ENCODE data around the gene NTM. TPM values are rescaled to one million over a fixed set of nuclear protein-coding genes. Genes with fewer than 3 reads are reported as not detected.

Gene NTM
- total RNA-seq, 1 donor = not detected

- DNase-seq (ENCODE audit: low read depth in 2 of 3, low spot score in 2 of 3) = no peak
Measured at GRCh38 chr11:131695889-131696429, 325.5 kb downstream of the NTM start.

DNA sequence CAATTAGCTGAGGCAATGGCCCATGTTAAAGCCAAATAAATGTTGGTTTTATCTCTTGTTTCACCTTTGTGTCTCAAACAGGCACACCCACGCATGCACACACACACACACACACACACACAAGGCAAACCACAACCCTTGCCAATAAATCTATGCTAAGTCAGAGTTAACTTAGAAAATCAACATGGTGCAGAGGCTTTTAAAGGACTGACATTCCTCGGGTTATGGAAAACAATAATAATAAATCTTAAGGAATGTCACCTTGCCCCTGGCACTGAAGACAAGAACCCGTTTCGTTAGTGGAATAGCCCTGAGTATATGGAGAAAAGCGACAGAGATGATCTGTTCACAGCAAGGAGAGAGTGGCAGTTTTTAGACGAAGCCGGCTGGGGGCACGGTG, 326.3 kb downstream of the NTM start:
- DNase-seq (ENCODE audit: low read depth in 2 of 3, low spot score in 2 of 3) = no peak

GRCh38 chr11:131703311-131703710, 332.9 kb downstream of the NTM start:
- no peak for DNase-seq (ENCODE audit: low read depth in 2 of 3, low spot score in 2 of 3)

- no peak for DNase-seq (ENCODE audit: low read depth in 2 of 3, low spot score in 2 of 3)
Measured at GRCh38 chr11:131704682-131705081, 334.3 kb downstream of the NTM start.

GRCh38 chr11:131710511-131710910, 340.1 kb downstream of the NTM start:
- no peak for DNase-seq (ENCODE audit: low read depth in 2 of 3, low spot score in 2 of 3)

GRCh38 chr11:131712897-131713296, 342.5 kb downstream of the NTM start:
- no peak for DNase-seq (ENCODE audit: low read depth in 2 of 3, low spot score in 2 of 3)

DNA sequence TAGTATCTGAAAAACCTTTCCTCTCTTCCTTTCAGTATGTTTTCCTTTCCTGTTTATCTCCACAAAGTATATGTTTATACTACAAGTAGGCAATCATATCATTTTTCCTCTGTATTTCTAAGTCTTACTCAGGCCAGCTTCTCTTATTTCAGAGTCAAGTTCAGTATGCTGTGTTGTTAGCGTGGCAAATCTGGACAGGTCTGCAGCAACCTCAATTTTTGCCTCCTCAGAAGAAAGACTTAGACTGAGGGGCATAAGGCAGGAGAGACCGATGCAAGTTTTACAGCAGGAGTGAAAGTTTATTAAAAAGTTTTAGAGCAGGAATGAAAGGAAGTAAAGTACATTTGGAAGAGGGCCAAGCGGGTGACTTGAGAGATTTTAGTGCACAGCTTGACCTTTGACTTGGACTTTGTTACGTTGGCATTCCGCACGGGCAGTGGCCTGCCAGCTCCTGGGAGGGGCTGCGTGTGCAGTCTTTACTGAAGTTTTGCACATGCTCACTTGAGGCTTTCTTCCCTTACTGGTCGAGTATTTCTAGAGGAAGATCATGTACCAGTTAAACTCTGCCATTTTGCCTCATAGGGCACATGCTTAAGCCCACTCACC, 343.2 kb downstream of the NTM start:
- no peak for DNase-seq (ENCODE audit: low read depth in 2 of 3, low spot score in 2 of 3)

- DNase-seq (ENCODE audit: low read depth in 2 of 3, low spot score in 2 of 3) = no peak
Measured at GRCh38 chr11:131717616-131718015, 347.2 kb downstream of the NTM start.

GRCh38 chr11:131723088-131723487, 352.7 kb downstream of the NTM start:
- no peak for DNase-seq (ENCODE audit: low read depth in 2 of 3, low spot score in 2 of 3)

GRCh38 chr11:131724436-131724975, 354.1 kb downstream of the NTM start:
- DNase-seq (ENCODE audit: low read depth in 2 of 3, low spot score in 2 of 3) = no peak

DNA sequence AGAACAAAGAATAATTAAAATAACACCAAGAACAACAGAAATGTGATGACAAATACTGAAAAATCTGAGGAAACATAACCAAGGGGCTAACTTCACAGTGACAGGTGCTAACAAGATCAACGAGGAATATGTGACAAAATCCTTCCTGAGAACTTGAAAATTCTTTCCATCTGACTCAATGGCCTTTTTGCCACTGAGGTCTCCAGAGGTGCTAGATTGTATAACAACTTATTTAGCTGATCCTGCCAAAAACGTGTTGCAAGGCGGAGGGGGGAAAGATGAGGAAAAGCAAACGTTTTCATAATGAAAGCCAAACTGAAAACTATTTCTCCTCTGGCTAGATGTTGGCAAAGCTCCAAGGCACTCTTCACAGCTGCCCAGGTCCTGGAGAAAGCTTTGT, 364.5 kb downstream of the NTM start:
- no peak for DNase-seq (ENCODE audit: low read depth in 2 of 3, low spot score in 2 of 3)

DNA sequence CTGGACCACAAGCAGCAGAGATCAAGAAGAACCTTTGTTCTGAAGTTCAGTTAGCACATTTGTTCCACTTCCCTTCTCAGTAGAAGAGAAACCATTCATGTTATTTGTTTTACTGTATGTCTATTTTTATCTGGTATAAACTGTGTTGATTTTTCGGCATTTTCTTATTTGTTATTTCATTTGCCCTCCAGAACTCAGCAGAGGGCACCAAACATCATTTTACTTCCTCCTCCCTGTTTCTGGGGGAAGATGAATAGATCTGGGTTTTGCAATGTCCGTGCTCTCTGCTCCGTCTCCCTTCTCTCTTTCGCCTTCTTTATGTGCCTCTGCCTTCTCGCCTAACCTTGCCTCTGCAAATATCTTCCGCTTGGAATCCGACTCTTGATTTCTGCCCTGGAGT, 366.9 kb downstream of the NTM start:
- peak in 1 of 3 donors; percentile 21 for DNase-seq (ENCODE audit: low read depth in 2 of 3, low spot score in 2 of 3)

GRCh38 chr11:131739243-131739882, 368.9 kb downstream of the NTM start:
- no peak for DNase-seq (ENCODE audit: low read depth in 2 of 3, low spot score in 2 of 3)

GRCh38 chr11:131744847-131745246, 374.4 kb downstream of the NTM start:
- no peak for DNase-seq (ENCODE audit: low read depth in 2 of 3, low spot score in 2 of 3)

GRCh38 chr11:131745405-131745804, 375.0 kb downstream of the NTM start:
- no peak for DNase-seq (ENCODE audit: low read depth in 2 of 3, low spot score in 2 of 3)

- DNase-seq (ENCODE audit: low read depth in 2 of 3, low spot score in 2 of 3) = no peak
Measured at GRCh38 chr11:131746201-131746600, 375.8 kb downstream of the NTM start.

DNA sequence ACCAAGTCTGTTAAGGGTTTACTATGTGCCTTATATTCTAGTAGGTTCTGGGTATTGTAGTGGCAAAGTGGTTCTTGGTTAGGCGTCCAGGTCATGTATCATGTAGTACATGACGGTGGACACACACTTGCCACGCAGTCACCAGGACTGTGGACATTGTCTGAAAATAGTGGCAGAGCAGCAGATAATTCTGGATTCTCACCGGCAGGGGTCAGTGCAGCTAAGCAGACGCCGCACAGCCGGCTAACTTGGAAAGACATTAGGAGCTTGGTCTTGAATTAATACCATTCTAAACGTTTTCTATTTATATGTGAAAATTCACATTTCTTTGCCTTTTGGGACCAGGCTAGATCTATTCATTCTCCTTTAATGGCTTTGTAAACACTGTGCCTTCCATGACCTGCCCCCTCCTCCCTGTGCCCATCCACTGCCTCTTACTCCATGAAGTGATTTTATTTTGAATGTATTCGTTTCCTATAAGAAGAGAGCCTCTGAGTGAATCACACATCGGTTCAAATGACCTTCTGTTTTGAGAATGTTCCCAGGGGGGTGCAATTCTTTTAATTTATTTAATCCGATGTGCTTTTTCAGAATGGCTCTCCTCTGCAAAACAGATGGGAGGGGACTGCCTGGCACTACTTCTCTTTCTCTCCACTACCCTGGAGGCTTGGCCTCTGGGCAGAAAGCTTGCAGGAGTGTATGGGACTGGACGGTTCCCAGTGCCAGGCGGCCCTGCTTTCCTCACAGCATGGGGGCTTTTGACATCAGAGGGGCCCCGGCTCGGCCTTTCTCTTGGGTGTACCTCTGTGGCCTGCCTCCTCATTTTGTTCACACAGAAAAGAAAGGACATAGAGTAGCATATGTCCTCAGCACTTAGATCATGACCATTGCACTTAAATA, 378.0 kb downstream of the NTM start:
- DNase-seq (ENCODE audit: low read depth in 2 of 3, low spot score in 2 of 3) = peak in 2 of 3 donors; percentile 36 to 75

- DNase-seq (ENCODE audit: low read depth in 2 of 3, low spot score in 2 of 3) = no peak
Measured at GRCh38 chr11:131749101-131749500, 378.7 kb downstream of the NTM start.

- DNase-seq (ENCODE audit: low read depth in 2 of 3, low spot score in 2 of 3) = no peak
Measured at GRCh38 chr11:131750152-131750551, 379.7 kb downstream of the NTM start.

DNA sequence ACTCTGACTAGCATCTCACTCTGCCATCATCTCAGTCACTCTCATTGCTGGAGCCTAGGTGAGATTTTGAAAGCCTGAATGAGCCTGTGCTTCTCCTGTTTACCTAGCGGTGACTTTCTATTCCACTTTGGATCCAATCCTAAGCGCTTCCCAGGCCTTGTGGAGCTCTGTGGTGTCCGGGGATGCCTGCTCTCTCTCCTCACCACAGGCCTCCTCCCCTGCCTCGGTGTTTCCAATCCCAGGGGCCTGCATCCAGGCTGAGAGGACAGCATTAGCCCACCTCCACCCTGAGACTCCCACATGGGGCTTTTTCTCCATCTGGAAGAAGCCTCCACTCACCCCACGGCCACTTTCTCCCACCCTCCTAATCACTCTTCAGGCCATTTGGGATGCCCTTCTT, 380.3 kb downstream of the NTM start:
- DNase-seq (ENCODE audit: low read depth in 2 of 3, low spot score in 2 of 3) = no peak

GRCh38 chr11:131754671-131755070, 384.3 kb downstream of the NTM start:
- no peak for DNase-seq (ENCODE audit: low read depth in 2 of 3, low spot score in 2 of 3)

Data from hematopoietic multipotent progenitor cell (in vitro differentiated cells).